Skin epidermis (tissue), 12 donors: ENCODE results near the gene MPHOSPH10.
"Not testable (repeated sequence)": the region's sequence is repeated elsewhere in the genome, so short reads cannot be mapped to it uniquely, and the experiment has no call there.

Source experiments
- H3K27ac ChIP-seq, 21 experiments: fragments of 200-600 bp; sonication (generic) in 11 of 21; one replicate each; pipeline ENCODE4 v1.5.0; 2020; ENCODE audit warnings: mild to moderate bottlenecking in 3 of 21, inconsistent platforms in 2 of 21, moderate library complexity in 2 of 21
- H3K4me3 ChIP-seq, 7 experiments: fragments of 200-600 bp; sonication (generic) in 2 of 7; one replicate each; pipeline ENCODE4 v1.5.0; 2020; ENCODE audit warnings: inconsistent platforms in 2 of 7, mild to moderate bottlenecking in 2 of 7, moderate library complexity in 1 of 7

Gene MPHOSPH10

DNA sequence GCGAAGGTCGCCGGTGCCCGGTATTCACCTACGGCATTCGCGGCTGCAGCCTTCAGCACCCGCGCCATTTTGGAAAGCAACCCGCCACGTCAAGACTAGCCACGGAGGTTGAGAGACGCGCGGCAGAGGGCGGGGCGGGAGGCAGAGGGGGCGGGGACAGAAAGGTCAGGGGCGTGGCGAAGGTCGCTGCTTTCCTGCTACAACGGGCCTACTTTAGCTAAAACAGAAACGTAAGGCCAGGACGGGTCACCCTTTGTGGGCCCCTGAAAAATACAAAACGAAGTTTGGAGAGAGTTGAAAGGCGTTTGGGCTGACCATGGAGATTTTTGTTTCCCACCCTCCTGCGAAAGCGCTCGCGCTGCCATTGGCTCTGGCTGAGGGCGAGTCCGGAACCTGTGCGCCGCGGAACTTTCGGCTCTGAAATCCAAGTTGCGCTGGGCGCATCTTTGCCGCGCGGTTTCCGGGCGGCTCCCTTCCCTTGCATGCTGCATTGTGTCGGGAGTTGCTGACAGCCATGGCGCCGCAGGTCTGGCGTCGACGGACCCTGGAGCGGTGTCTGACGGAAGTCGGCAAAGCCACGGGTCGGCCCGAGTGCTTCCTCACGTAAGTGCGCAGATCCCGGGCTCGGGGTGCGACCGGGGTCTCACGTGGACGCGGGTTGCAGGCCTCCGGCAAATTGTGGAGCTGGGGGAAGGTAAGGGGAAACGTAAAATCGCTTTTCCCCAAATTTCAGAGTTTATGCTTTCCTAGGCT, at the start of gene MPHOSPH10, which contains the start of gene MCEE:
Gene MPHOSPH10 (plus strand): TSS at position 483 of the 753 bp plus-strand sequence. CDS start 32 bp downstream, at position 515.
Gene MCEE (minus strand): TSS at position 78 of the 753 bp plus-strand sequence. CDS start 10 bp downstream, at position 68.
- Histone ChIP-seq H3K4me3 (peak within 1 kb of the TSS; percentile 74 to 93 (median 84)), H3K27ac (peak within 1 kb of the TSS; percentile 70 to 98 (median 92))

DNA sequence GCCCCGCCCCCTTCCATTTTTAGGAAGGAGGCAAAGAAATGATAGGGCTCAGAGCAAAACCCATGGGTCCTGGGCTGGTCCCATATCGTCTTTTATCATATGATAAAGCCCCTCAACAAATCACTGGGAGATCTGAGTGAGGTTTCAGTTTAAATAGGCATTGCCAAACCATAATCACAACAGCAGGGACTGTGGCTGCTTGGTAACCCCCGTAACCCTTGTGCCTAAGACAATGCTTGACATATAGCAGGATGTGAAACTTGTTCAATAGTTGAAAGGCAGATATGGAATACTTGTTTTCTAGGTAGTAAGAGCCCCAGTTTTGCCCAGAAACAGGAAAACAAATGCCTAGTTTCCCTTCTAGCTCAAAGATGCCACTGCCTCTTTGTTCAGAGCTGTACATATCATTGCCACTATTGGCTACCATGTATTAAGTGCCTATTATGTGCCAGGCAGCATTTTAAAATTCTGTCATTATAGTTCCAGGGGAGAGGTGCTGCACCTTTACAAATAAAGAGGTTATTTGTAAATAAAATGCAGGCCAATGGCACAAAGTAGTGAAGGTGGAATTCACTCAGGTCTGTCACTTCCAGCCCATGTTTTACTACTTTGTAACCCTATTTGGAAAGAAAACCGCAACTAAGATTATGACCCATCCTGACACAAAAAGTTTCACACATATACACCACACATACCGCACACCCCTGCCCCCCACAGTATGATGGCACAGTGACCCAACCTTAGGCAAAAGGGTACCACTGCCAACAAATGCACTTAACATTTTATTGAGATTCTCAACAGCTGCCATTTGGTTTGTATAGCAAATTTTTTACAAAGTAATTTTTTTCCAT, 47.8 kb upstream of the MPHOSPH10 start:
- Histone ChIP-seq H3K27ac (peak overlapping the region in 1 of 21 experiments; percentile 11), H3K4me3 (no peak overlapping the region)

- H3K4me3 ChIP-seq, H3K27ac ChIP-seq: not testable (repeated sequence)
Measured at GRCh38 chr2:71083297-71083696, 47.1 kb upstream of the MPHOSPH10 start.

DNA sequence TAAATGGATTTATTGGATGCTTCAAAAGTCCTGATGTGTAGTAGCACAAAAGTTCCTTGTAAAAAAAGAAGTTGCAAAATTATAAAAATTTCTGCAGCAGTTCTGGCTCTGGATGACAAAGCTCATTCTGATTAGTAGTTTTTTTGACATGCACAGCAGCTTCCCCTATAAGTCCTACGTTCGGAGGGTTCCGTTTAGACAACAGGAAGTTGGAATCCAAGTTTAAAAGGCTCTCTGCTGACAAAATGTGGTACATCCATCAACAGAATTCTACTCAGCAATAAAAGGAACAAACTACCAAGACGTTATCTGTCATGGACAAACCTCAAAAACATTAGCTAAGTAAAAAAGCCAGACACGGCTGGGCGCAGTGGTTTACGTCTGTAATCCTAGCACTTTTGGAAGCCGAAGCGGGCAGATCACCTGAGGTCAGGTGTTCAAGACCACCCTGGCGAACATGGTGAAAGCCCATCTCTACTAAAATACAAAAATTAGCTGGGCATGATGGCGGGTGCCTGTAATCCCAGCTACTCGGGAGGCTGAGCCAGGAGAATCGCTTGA, 46.6 kb upstream of the MPHOSPH10 start:
- H3K4me3 ChIP-seq: not testable (repeated sequence)

DNA sequence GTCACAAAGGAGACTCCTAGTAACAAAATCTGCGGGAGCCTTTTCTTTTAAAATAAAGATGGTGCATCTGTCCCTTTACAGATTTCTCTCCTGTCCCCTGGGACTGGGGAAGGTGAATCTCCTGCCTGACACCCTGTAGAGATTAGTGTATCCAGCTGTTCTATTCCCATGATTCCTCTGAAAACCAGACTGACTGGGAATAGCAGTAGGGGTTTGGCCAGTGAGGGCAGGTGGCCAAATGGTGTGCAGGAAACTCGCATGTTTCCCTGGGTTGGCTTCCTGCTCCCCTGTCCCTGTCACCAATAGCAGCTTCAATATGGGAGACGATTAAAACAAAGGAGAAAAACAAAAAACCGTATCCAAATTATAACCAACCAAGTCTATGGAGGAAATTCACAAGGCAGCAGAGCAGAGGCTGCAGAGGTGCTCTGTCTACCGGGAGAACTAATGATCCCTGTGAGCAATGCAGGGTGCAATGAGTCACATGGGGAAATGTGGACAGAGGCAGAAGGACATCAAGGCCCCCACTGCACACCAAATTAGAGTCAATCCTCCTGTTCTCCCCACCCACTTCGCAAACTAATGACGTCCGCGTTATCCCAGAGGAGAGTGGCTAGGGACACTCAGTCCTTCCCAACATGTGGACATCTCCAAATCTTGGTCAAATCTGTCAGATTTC, 45.0 kb upstream of the MPHOSPH10 start:
- H3K27ac ChIP-seq: not testable (repeated sequence)

More for the DNA sequence above, 46.6 kb upstream of the MPHOSPH10 start:
- H3K27ac ChIP-seq: peak overlapping the region in 1 of 21 experiments; percentile 29

DNA sequence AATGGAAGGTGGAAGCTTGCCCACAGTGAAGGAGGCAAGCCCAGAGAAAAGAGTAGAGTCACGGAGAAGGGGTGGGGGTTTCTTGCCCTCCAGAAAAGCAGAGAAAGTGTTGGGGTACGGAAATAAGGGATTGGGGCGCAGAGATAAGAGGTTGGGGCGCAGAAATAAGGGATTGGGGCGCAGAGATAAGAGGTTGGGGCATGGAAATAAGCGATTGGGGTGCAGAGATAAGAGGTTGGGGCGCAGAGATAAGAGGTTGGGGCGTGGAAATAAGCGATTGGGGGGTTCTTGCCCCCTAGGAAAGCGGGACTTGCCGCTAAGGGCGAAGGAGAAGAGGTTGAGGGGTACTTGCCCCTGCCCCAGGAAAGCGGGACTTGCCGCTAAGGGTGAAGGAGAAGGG, 41.0 kb upstream of the MPHOSPH10 start:
- H3K4me3 ChIP-seq, H3K27ac ChIP-seq: not testable (repeated sequence)

More for the DNA sequence above, 45.0 kb upstream of the MPHOSPH10 start:
- H3K4me3 ChIP-seq: not testable (repeated sequence)

GRCh38 chr2:71091808-71092207, 38.6 kb upstream of the MPHOSPH10 start:
- H3K4me3 ChIP-seq, H3K27ac ChIP-seq: not testable (repeated sequence)

DNA sequence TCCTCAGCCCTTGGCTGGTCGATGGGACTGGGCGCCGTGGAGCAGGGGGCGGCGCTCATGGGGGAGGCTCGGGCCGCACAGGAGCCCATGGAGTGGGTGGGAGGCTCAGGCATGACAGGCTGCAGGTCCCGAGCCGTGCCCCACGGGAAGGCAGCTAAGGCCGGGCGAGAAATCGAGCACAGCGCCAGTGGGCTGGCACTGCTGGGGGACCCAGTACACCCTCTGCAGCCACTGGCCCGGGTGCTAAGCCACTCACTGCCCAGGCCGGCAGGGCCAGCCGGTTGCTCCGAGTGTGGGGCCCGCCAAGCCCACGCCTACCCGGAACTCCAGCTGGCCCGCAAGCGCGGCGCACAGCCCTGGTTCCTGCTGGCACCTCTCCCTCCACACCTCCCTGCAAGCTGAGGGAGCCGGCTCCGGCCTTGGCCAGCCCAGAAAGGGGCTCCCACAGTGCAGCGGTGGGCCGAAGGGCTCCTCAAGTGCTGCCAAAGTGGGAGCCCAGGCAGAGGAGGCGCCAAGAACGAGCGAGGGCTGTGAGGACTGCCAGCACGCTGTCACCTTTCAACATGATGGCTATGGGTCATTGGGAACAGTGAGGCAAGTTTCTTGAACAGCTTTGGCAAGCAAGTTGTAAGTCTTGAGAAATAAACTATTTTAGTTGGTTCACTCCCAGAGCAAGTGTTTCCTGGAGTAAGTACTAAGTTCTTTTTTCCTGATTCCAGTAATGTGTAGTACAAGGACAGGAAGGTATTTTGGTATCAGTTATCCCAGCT, 37.8 kb upstream of the MPHOSPH10 start:
- not testable (repeated sequence) for H3K4me3 ChIP-seq, H3K27ac ChIP-seq

DNA sequence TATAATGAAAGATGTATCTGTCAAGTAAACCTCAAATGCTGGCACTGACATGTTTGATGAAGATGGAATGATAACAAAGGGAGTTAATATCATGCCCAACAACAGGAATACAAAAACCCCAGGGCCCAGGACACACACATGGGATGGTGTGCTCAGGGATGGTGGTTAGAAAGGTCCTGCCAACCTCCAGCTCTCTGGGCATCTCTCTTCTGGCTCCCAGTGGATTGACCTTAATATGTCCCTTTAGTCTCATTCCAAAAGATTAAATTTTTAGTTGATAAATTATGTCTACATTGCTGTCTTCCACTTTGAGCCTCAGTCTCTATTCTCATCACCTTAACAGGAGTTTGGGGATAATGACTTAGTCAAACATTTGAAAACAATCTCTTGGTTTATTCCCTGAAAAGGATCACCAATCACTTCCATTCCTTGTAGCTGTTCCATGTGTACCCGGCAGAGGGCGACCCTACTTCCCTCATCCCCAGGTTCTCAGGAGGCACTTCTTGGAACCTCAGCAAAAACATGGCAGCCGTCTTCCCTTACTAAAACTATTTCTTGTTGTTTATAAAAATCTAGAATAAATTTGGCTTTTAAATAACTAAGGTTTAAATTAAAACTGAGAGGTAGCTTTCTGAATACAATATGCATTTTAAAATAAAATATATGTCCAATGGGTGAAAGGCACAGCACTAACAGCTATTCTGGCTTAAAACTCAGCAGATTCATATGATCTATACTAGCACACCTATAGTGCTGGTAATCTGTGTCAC, 30.1 kb upstream of the MPHOSPH10 start:
- Histone ChIP-seq H3K27ac (peak overlapping the region in 2 of 21 experiments; percentile 18 to 59), H3K4me3 (no peak overlapping the region)

- peak overlapping the region in 12 of 21 experiments; percentile 5 to 60 (median 44) for H3K27ac ChIP-seq
- no peak overlapping the region for H3K4me3 ChIP-seq
Measured at GRCh38 chr2:71101656-71102055, 28.8 kb upstream of the MPHOSPH10 start.

DNA sequence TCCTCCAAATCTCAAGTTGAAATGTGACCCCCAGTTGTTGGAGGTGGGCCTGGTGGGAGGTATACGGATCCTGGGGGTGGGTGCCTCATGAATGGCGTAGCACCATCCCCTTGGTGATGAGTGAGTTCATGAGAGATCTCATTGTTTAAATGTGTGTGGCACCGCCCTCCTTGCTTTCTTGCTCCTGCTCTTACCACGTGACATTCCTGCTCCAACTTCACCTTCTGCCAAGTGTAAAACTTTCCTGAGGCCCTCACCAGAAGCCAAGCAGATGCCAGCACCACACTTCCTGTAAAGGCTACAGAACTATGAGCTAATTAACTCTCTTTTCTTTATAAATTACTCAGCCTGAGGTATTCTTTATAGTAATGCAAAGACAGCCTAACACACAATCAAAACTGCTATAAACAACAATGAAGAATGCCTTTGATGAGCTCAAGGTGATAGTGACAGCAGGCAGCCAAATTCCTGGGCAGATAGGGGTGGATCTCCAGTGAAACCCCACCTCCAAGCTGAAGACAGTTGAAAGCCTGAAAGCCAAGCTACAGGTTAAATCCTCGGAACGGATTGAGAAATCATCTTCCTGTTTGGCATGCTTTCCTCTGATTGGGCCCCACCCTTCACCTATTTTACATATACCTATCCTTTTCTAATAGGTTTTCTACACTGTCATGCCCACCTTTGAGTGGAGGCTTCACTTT, 27.3 kb upstream of the MPHOSPH10 start:
- Histone ChIP-seq H3K27ac (peak overlapping the region in 6 of 21 experiments; percentile 34 to 60 (median 40)), H3K4me3 (no peak overlapping the region)

DNA sequence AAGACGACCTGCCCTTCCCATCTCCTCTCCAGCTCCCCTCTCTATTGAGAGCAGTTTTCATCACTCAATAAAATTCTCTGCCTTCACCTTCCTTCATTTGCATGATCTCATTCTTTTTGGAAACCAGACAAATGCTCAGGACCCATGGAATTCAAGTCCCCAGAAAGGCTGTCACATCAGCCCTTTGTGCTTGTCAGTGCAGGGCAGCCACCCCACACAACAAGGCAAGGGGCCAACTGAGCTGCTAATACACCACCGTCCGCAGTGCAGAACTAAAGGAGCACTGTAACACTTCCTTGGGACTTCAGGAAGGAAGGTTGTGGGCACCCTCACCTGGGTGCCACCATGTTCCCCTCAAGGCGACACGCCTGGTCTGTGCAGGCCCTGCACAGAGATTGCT, 26.6 kb upstream of the MPHOSPH10 start:
- Histone ChIP-seq H3K27ac (peak overlapping the region in 5 of 21 experiments; percentile 20 to 55 (median 30)), H3K4me3 (no peak overlapping the region)

DNA sequence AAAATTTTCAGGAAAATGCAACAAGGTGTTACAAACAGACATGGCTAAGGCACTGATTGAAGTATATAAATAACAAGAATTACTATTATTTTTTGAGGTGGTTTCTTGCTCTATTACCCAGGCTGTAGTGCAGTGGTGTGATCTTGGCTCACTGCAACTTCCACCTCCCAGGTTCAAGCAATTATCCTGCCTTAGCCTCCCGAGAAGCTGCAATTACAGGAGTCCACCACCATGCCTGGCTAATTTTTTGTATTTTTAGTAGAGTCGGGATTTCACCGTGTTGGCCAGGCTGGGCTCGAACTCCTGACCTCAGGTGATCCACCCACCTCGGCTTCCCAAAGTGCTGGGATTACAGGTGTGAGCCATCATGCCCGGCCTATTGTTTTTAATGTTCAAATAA, 24.0 kb upstream of the MPHOSPH10 start:
- H3K4me3 ChIP-seq, H3K27ac ChIP-seq: not testable (repeated sequence)

DNA sequence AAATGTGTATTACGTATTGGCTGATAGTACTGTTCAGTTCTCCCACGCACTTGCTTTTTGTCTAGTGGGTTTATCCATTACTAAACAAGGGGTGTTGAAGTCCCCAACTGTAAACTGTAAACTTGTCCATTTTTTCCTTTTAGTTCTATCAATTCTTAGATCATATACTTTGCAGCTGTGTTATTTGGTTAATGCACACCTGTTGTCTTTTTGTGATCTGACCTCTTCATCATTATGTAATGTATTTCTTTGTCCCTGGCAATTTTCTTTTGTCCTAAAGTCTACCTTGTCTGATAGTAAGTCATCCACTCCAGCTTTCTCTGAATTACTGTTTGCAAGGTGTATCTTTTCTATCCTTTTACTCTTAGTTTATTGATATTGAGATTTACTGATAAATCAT, 22.3 kb upstream of the MPHOSPH10 start:
- H3K27ac ChIP-seq: no peak overlapping the region
- H3K4me3 ChIP-seq: no peak overlapping the region

GRCh38 chr2:71113843-71114242, 16.6 kb upstream of the MPHOSPH10 start:
- Histone ChIP-seq H3K27ac (no peak overlapping the region), H3K4me3 (no peak overlapping the region)

DNA sequence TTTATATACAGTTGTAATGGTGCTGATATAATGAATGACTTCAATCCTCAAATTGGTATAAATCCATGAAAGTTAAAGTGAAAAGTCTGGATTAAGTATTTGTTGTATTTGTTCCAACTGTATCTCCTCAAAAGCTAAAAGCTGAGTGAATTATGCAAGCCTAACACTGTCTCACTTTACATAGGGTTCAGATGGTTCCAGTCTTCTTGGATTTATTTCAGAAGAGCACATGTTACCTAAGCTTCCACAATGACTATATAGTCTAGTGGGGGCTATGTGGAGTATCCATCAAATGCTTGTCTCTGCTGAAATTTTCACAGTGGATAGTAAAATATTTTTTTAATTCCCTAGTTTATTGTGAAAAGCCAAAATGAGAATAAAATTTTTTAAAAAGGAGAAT, 13.4 kb upstream of the MPHOSPH10 start:
- Histone ChIP-seq H3K4me3 (no peak overlapping the region), H3K27ac (no peak overlapping the region)

DNA sequence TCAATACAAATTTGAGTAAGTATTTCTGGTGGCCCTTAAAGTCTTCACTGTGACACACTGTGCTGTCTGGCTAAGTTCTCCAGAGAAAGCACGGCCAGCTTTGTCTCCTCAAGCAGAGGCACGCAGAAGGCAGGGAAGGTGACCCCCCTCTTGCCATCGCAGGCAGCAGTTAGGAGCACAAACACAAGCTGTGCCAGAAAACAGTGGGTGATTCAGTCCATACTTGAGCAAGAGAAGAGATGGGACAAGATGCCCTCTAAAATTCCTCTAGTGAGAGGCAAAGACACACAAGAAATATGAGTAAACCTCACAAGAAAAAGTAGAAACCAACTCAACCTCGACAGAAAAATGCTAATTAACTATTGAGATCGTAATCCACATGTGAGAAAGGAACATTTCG, 10.2 kb upstream of the MPHOSPH10 start:
- peak overlapping the region in 4 of 21 experiments; percentile 8 to 50 (median 21) for H3K27ac ChIP-seq

GRCh38 chr2:71121479-71121878, 9.0 kb upstream of the MPHOSPH10 start:
- Histone ChIP-seq H3K27ac (no peak overlapping the region), H3K4me3 (no peak overlapping the region)

More for the DNA sequence above, 10.2 kb upstream of the MPHOSPH10 start:
- no peak overlapping the region for H3K4me3 ChIP-seq
